ENCODE measurements around the gene DNAJC5. TPM values are rescaled to one million over a fixed set of nuclear protein-coding genes. Genes with fewer than 3 reads are reported as not detected.

DNAJC5 gene
- total RNA-seq, 4 donors from 2014 or later: 18.5 to 26.4 (median 22.5) TPM

- Histone ChIP-seq H3K36me3 (peaks cover 0 to 21% of the 10 kb centered on the region in 2 donors), H3K4me3 (no peak overlapping the region), H3K9me3 (no peaks in the 10 kb centered on the region), H3K4me1 (peaks cover 28 to 38% of the 10 kb centered on the region in 2 donors), H3K27me3 (no peaks in the 10 kb centered on the region), H3K27ac (no peak overlapping the region)
- in situ Hi-C loops (cut with MboI; ENCODE audit: low sequenced_read_pairs in 4 of 4) (no loop called here), intact Hi-C loops (cut with DNase I; ENCODE audit: low total_unique reads) (no loop called here)
- no peak for TF ChIP-seq POLR2A (IDR thresholded peaks at IDR 0.05)
- no peak for DNase-seq
- no peak for ATAC-seq
Observed at GRCh38 chr20:63881451-63882226, 13.3 kb upstream of the DNAJC5 start.

- Histone ChIP-seq H3K36me3 (peaks cover 0 to 25% of the 10 kb centered on the region in 2 donors), H3K4me1 (peaks cover 24 to 36% of the 10 kb centered on the region in 2 donors), H3K9me3 (no peaks in the 10 kb centered on the region), H3K4me3 (no peak overlapping the region), H3K27me3 (no peaks in the 10 kb centered on the region), H3K27ac (peak overlapping the region in 1 of 4 donors; percentile 73)
- ATAC-seq (no peak), DNase-seq (no peak)
- no peak for TF ChIP-seq POLR2A (IDR thresholded peaks at IDR 0.05)
- no peak for TF ChIP-seq CTCF (IDR thresholded peaks at IDR 0.05 in 4 of 5, conservative IDR thresholded peaks at IDR 0.05 in 1 of 5)
- intact Hi-C loops (cut with DNase I; ENCODE audit: low total_unique reads): no loop called here
- in situ Hi-C loops (cut with MboI; ENCODE audit: low sequenced_read_pairs in 4 of 4): no loop called here
Observed at GRCh38 chr20:63882257-63883200, 12.4 kb upstream of the DNAJC5 start.

DNA sequence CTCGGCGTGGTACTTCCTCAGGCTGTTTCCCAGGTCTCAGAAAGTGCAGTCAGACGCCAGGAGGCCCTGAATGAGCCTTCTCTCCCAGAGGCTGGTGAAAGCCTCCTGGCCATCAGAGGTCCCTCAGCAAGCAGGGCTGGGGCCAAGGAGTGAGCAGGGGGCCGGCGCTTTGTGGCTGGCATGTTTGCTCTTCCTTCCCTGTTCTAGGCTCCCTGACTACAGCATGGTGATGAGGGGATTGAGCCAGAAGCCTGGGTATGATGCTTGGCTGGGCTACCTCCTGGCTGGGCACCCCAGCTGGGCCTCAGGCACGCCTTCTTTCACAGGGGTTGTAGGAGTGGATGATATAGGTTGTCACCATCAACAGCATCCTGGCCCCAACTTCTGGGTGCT lies 11.7 kb upstream of the DNAJC5 start:
- Histone ChIP-seq H3K36me3 (peaks cover 0 to 32% of the 10 kb centered on the region in 2 donors), H3K9me3 (no peaks in the 10 kb centered on the region), H3K27me3 (no peaks in the 10 kb centered on the region), H3K4me1 (peaks cover 19 to 30% of the 10 kb centered on the region in 2 donors), H3K4me3 (no peak overlapping the region), H3K27ac (peak overlapping the region in 2 of 4 donors; percentile 73 to 82)
- TF ChIP-seq CTCF (IDR thresholded peaks at IDR 0.05 in 4 of 5, conservative IDR thresholded peaks at IDR 0.05 in 1 of 5) (no peak), POLR2A (IDR thresholded peaks at IDR 0.05) (no peak)
- intact Hi-C loops (cut with DNase I; ENCODE audit: low total_unique reads) (no loop called here), in situ Hi-C loops (cut with MboI; ENCODE audit: low sequenced_read_pairs in 4 of 4) (no loop called here)
- DNase-seq (no peak), ATAC-seq (no peak)

DNA sequence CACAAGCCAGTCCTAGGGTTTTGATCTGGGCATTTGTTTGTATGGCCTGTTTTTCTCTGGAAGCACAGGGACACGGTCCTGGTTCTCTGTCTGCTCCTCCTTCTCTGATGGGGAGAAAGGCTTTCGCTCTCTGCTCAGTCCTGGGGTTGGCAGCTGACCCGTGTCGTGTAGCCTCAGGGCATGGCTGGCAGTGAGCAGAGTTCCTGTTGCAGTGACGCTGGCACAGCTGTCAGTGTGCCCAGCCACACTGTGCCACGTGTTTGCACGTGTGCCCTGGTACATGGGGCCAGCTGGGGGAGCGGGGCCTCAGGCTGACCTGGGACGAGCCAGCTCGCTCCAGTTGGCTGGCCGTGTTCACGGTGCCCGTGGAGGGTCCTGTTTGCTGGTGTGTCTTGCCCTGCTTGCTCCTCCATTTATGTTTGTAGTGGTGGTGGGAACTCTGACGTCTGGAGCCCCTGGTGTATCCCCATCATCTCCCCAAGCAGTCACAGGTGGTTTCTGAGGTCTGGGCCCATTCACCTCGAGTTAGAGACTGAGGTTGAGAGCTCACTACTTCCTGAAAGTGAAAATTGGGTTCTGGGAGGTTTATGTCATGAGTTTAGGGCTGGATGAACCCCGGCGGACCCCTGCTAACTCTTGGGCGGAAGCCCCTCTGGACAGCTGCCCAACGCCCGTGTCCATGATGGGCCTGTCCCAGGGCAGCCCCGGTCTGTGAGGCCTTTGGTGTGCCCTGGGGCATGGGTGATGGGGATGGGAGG lies 10.2 kb upstream of the DNAJC5 start:
- DNase-seq (peak; percentile 76 to 87), ATAC-seq (peak; percentile 92 to 95)
- in situ Hi-C loops (cut with MboI; ENCODE audit: low sequenced_read_pairs in 4 of 4) (no loop called here), intact Hi-C loops (cut with DNase I; ENCODE audit: low total_unique reads) (no loop called here)
- Histone ChIP-seq H3K9me3 (no peaks in the 10 kb centered on the region), H3K27me3 (no peaks in the 10 kb centered on the region), H3K4me1 (peaks cover 9 to 21% of the 10 kb centered on the region in 2 donors), H3K4me3 (no peak overlapping the region), H3K36me3 (peaks cover 0 to 39% of the 10 kb centered on the region in 2 donors), H3K27ac (peak overlapping the region; percentile 73 to 82 (median 76))
- TF ChIP-seq POLR2A (IDR thresholded peaks at IDR 0.05): peak; percentile 61 to 62
- no peak for TF ChIP-seq CTCF (IDR thresholded peaks at IDR 0.05 in 4 of 5, conservative IDR thresholded peaks at IDR 0.05 in 1 of 5)
